GM21737 (cell line): Measurements from ENCODE around the gene MYO3B.
"Not testable (repeated sequence)": the region's sequence is repeated elsewhere in the genome, so short reads cannot be mapped to it uniquely, and the experiment has no call there.

Experiments
- ATAC-seq: cut with Tn5 transposase; IDR thresholded peaks from one replicate; pipeline ENCODE4 v1.9.1; 2021; ENCODE audit warnings: mild to moderate bottlenecking, moderate library complexity; ENCODE audit not compliant: unreplicated experiment

Gene MYO3B

GRCh38 chr2:170336408-170336807 is 158.5 kb downstream of the MYO3B start:
- ATAC-seq, result no peak

GRCh38 chr2:170336916-170337315 is 159.0 kb downstream of the MYO3B start:
- ATAC-seq, result no peak

GRCh38 chr2:170339322-170339721 is 161.4 kb downstream of the MYO3B start:
- no peak for ATAC-seq

GRCh38 chr2:170339750-170340692 is 162.1 kb downstream of the MYO3B start:
- ATAC-seq, result no peak

- ATAC-seq, result no peak
Observed at GRCh38 chr2:170340693-170341068, 162.7 kb downstream of the MYO3B start.

- ATAC-seq, result no peak
Observed at GRCh38 chr2:170341684-170342623, 164.0 kb downstream of the MYO3B start.

- no peak for ATAC-seq
Observed at GRCh38 chr2:170344663-170345346, 166.9 kb downstream of the MYO3B start.

- no peak for ATAC-seq
Observed at GRCh38 chr2:170345607-170346006, 167.7 kb downstream of the MYO3B start.

- not testable (repeated sequence) for ATAC-seq
Observed at GRCh38 chr2:170349269-170349668, 171.3 kb downstream of the MYO3B start.

GRCh38 chr2:170350929-170351826 is 173.2 kb downstream of the MYO3B start:
- ATAC-seq, result no peak

- ATAC-seq, result no peak
Observed at GRCh38 chr2:170353723-170354122, 175.8 kb downstream of the MYO3B start.

GRCh38 chr2:170354388-170354787 is 176.4 kb downstream of the MYO3B start:
- no peak for ATAC-seq

- ATAC-seq, result no peak
Observed at GRCh38 chr2:170354855-170355780, 177.2 kb downstream of the MYO3B start.

- no peak for ATAC-seq
Observed at GRCh38 chr2:170359466-170359865, 181.5 kb downstream of the MYO3B start.

- no peak for ATAC-seq
Observed at GRCh38 chr2:170360546-170361089, 182.7 kb downstream of the MYO3B start.

- no peak for ATAC-seq
Observed at GRCh38 chr2:170361090-170361936, 183.4 kb downstream of the MYO3B start.

- no peak for ATAC-seq
Observed at GRCh38 chr2:170362313-170362870, 184.4 kb downstream of the MYO3B start.
